Natural killer cell (primary cell): Measurements from ENCODE around the gene TRIM32. TPM values are rescaled to one million over a fixed set of nuclear protein-coding genes. Genes with fewer than 3 reads are reported as not detected.

Experiments
- ATAC-seq, 3 donors: fragments of 150-1000 bp in 2 of 3; fragments of 200-7000 bp in 1 of 3; cut with Tn5 transposase; 1 replicate in 1 of 3; 2 replicates in 2 of 3; pipeline ENCODE4 v1.10.0; 2021; ENCODE audit warnings: mild to moderate bottlenecking in 2 of 3, moderate library complexity in 2 of 3
- DNase-seq, 2 donors: peaks; one replicate each; pipeline versions ENCODE4 v3.0.0 to v3.0.0-alpha.2; 2013 to 2021; ENCODE audit warnings: mixed read lengths in 1 of 2
- H3K27ac ChIP-seq: one replicate; pipeline ENCODE4 v1.5.1; 2013; ENCODE audit warnings: mild to moderate bottlenecking, low read length
- H3K27me3 ChIP-seq: one replicate; pipeline ENCODE4 v1.6.1; 2013; ENCODE audit warnings: low read length; ENCODE audit not compliant: control insufficient read depth, insufficient read depth
- H3K36me3 ChIP-seq: one replicate; pipeline ENCODE4 v1.6.1; 2013; ENCODE audit warnings: low read length; ENCODE audit not compliant: control insufficient read depth, insufficient read depth
- H3K4me1 ChIP-seq: one replicate; pipeline ENCODE4 v1.6.1; 2013; ENCODE audit warnings: low read length; ENCODE audit not compliant: control insufficient read depth, insufficient read depth
- H3K4me3 ChIP-seq: one replicate; pipeline ENCODE4 v1.5.1; 2013; ENCODE audit warnings: low read length
- H3K9me3 ChIP-seq: one replicate; pipeline ENCODE4 v1.6.1; 2013; ENCODE audit warnings: low read length; ENCODE audit not compliant: control insufficient read depth, insufficient read depth
- H3K27ac Mint-ChIP-seq, 2 donors: one replicate each; pipeline ENCODE4 v1.8.0; 2022; ENCODE audit warnings: mild to moderate bottlenecking in 2 of 2, mixed read lengths in 2 of 2, moderate library complexity in 1 of 2
- H3K27me3 Mint-ChIP-seq, 2 donors: one replicate each; pipeline ENCODE4 v1.8.0; 2022; ENCODE audit warnings: low read depth in 2 of 2, mixed read lengths in 2 of 2
- H3K36me3 Mint-ChIP-seq: one replicate; pipeline ENCODE4 v1.8.0; 2022; ENCODE audit warnings: mixed read lengths
- H3K4me1 Mint-ChIP-seq, 2 donors: one replicate each; pipeline ENCODE4 v1.8.0; 2022; ENCODE audit warnings: mixed read lengths in 2 of 2
- H3K4me3 Mint-ChIP-seq: one replicate; pipeline ENCODE4 v1.8.0; 2022; ENCODE audit warnings: mild to moderate bottlenecking, moderate library complexity, mixed read lengths
- H3K9me3 Mint-ChIP-seq, 2 donors: one replicate each; pipeline ENCODE4 v1.8.0; 2022; ENCODE audit warnings: mixed read lengths in 2 of 2
- WGBS: methylation state at CpG from one replicate; pipeline ENCODE4 v1.1.7; 2013; ENCODE audit warnings: missing lambda C conversion rate; ENCODE audit not compliant: insufficient coverage; 5-methylcytosine and 5-hydroxymethylcytosine counted together
- intact Hi-C: fragments of 100-400 bp; cut with micrococcal nuclease; formaldehyde crosslinking; loops from one replicate; pipeline ENCODE4 v1.14.2; 2022
- total RNA-seq, 4 donors: library from RNA; stranded (reverse); fragments of 120-200 nt in 1 of 4; gene quantifications; one replicate each; pipeline versions ENCODE4 v1.2.3 to v1.2.4, GENCODE V29; 2013 to 2022
- TF ChIP-seq, protein P1 (sequence below): fragments of 200-600 bp; IDR thresholded peaks from one replicate; pipeline ENCODE4 v1.8.0; 2022; ENCODE audit warnings: antibody characterized with exemption

Gene TRIM32
- total RNA-seq, 3 donors from 2014 or later (not counting 1 experiment from before 2014, with no cell fraction given): 8.1 to 12.6 (median 10.8) TPM

DNA sequence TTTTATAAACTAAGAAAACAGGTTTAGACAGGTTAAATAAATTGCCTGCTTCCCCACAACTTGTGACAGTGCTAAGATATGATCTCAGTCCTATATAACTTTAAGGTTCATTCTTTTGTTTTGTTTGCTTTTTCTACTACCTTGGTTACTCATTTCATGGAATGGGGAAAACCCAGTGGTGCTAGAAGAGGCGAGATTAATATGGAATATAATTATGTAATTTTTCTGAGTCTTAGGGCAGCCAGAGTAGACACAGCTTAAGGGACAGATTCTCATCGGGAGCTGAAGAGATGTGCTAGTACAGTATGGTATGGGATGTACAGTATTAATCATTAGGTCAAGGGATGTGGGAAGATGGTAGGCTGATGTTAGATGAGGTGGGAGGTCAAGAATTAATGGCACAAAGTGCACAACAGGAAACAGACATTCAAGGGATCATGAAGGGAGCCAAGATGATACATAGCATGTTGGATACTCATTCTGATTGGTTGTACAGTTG lies 6.2 kb downstream of the TRIM32 start:
- WGBS: 91% methylated on average over 2 of the region's 2 CpGs
- H3K36me3 ChIP-seq: peaks cover 8% of the 10 kb centered on the region
- H3K27me3 Mint-ChIP-seq: no peaks in the 10 kb centered on the region

DNA sequence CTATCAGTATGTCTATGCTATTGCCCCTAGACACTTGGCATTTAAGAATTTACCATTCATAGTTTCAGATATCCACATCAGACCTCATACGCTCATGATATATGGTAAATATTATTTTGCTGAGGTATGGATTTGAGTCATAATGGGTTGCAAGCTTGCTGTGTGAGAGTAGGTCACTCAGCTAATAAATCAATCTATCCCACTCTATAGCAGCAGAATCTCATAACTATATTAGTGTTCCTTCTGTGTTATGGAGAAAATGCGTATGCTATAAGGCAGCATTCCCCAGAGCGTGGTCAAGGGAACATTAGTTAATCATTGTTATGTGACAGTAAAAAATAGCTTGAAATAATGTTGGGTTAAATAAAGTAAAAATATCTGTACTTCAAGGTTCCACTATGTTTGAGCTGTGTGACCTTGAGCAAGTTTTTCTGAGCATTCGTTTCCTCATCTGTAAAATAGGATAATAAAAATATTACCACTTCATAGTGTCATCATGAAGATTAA lies 7.7 kb downstream of the TRIM32 start:
- Mint-ChIP-seq H3K27me3 (no peaks in the 10 kb centered on the region), H3K4me3 (no peak overlapping the region), H3K9me3 (no peaks in the 10 kb centered on the region), H3K27ac (no peak overlapping the region), H3K36me3 (peaks cover 2% of the 10 kb centered on the region), H3K4me1 (peaks cover 52 to 61% of the 10 kb centered on the region in 2 donors)
- Histone ChIP-seq H3K27me3 (no peaks in the 10 kb centered on the region), H3K9me3 (no peaks in the 10 kb centered on the region), H3K36me3 (peaks cover 22% of the 10 kb centered on the region), H3K27ac (no peak overlapping the region), H3K4me3 (no peak overlapping the region), H3K4me1 (no peaks in the 10 kb centered on the region)
- TF ChIP-seq, protein P1, sequence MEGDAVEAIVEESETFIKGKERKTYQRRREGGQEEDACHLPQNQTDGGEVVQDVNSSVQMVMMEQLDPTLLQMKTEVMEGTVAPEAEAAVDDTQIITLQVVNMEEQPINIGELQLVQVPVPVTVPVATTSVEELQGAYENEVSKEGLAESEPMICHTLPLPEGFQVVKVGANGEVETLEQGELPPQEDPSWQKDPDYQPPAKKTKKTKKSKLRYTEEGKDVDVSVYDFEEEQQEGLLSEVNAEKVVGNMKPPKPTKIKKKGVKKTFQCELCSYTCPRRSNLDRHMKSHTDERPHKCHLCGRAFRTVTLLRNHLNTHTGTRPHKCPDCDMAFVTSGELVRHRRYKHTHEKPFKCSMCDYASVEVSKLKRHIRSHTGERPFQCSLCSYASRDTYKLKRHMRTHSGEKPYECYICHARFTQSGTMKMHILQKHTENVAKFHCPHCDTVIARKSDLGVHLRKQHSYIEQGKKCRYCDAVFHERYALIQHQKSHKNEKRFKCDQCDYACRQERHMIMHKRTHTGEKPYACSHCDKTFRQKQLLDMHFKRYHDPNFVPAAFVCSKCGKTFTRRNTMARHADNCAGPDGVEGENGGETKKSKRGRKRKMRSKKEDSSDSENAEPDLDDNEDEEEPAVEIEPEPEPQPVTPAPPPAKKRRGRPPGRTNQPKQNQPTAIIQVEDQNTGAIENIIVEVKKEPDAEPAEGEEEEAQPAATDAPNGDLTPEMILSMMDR: no peak
- DNase-seq: no peak
- 100% methylated on average over 2 of the region's 4 CpGs for WGBS
- no peak for ATAC-seq
- intact Hi-C loops: no loop called here

More for the DNA sequence above, 6.2 kb downstream of the TRIM32 start:
- peaks cover 5% of the 10 kb centered on the region for H3K4me1 ChIP-seq
- no peaks in the 10 kb centered on the region for H3K9me3 Mint-ChIP-seq
- no peaks in the 10 kb centered on the region for H3K9me3 ChIP-seq
- ATAC-seq (no peak), DNase-seq (no peak)
- intact Hi-C loops: no loop called here
- H3K27me3 ChIP-seq: no peaks in the 10 kb centered on the region
- H3K27ac ChIP-seq: no peak overlapping the region
- H3K4me3 Mint-ChIP-seq: no peak overlapping the region
- no peaks in the 10 kb centered on the region for H3K36me3 Mint-ChIP-seq
- H3K4me3 ChIP-seq: no peak overlapping the region
- peaks cover 68 to 75% of the 10 kb centered on the region in 2 donors for H3K4me1 Mint-ChIP-seq
- no peak overlapping the region for H3K27ac Mint-ChIP-seq
- TF ChIP-seq, protein P1: no peak

DNA sequence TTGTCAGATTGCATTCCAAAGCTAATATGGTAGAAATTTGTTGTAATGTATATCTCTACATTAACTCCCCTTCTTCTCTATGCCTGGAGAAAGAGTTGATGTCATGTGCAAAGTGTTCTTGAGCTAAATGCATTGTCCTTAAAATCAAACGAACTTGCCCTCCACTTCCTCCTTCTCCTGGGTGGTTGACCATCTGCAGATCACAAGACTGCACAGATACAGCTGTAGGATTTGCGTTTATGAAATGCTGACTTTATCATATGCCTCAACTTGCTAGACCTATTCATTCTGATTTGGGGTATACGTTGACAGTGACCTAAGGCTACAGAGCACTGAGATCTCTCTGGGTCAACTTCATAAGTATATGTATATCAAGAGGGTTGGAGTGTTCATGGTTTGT lies 8.3 kb downstream of the TRIM32 start:
- no peak overlapping the region for H3K27ac Mint-ChIP-seq
- Histone ChIP-seq H3K27ac (no peak overlapping the region), H3K9me3 (no peaks in the 10 kb centered on the region), H3K27me3 (no peaks in the 10 kb centered on the region), H3K4me3 (no peak overlapping the region), H3K36me3 (peaks cover 26% of the 10 kb centered on the region), H3K4me1 (no peaks in the 10 kb centered on the region)
- H3K9me3 Mint-ChIP-seq: no peaks in the 10 kb centered on the region
- H3K27me3 Mint-ChIP-seq: no peaks in the 10 kb centered on the region
- no peak for ATAC-seq
- WGBS: 37% methylated on average over 3 of the region's 3 CpGs
- H3K4me1 Mint-ChIP-seq: peaks cover 46 to 60% of the 10 kb centered on the region in 2 donors
- no peak for DNase-seq
- peaks cover 7% of the 10 kb centered on the region for H3K36me3 Mint-ChIP-seq
- no peak overlapping the region for H3K4me3 Mint-ChIP-seq
- TF ChIP-seq, protein P1: no peak
- intact Hi-C loops: no loop called here

DNA sequence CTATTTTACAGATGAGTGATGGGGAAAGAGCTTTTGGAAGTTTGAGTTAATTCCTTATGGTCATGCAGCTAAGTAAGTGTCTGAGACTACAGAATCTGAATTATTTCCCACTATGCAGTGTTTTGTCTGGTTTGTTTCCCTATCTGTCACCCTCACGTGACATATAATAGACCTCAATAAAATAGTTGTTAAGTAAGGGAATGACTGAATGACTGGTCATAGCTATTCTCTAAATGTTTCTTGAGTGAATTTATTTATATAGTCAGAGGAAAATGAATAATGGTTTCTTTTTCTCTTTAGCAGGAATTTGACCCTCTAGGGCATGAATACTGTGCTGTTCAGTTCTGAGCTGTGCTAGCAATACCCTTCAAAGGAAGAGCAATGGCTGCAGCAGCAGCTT lies 10.3 kb downstream of the TRIM32 start:
- no peak overlapping the region for H3K27ac Mint-ChIP-seq
- H3K36me3 Mint-ChIP-seq: peaks cover 17% of the 10 kb centered on the region
- WGBS: no CpG with 5 or more reads among the region's 1 CpG
- no peaks in the 10 kb centered on the region for H3K9me3 Mint-ChIP-seq
- H3K4me1 Mint-ChIP-seq: peaks cover 47 to 58% of the 10 kb centered on the region in 2 donors
- Histone ChIP-seq H3K36me3 (peaks cover 28% of the 10 kb centered on the region), H3K9me3 (no peaks in the 10 kb centered on the region), H3K4me1 (no peaks in the 10 kb centered on the region), H3K27me3 (no peaks in the 10 kb centered on the region), H3K27ac (no peak overlapping the region), H3K4me3 (no peak overlapping the region)
- ATAC-seq (no peak), DNase-seq (no peak)
- intact Hi-C loops: no loop called here
- TF ChIP-seq, protein P1: no peak
- H3K27me3 Mint-ChIP-seq: no peaks in the 10 kb centered on the region
- no peak overlapping the region for H3K4me3 Mint-ChIP-seq
